ENCODE results near the gene TLR4.
A peak's percentile ranks its signal among the peaks of the same experiment; 100 is the strongest.

TLR4 gene

GRCh38 chr9:117715411-117715989, 11.3 kb downstream of the TLR4 start:
- DNase-seq: no peak

GRCh38 chr9:117718085-117718484, 13.9 kb downstream of the TLR4 start:
- peak; percentile 93 for DNase-seq

- DNase-seq: no peak
These were observed 14.5 kb downstream of the TLR4 start for GRCh38 chr9:117718701-117719100.

- peak; percentile 58 for DNase-seq
These were observed 15.1 kb downstream of the TLR4 start for GRCh38 chr9:117719161-117719920.

- no peak for DNase-seq
These were observed 15.9 kb downstream of the TLR4 start for GRCh38 chr9:117720066-117720465.

- DNase-seq: no peak
These were observed 16.4 kb downstream of the TLR4 start for GRCh38 chr9:117720555-117720954.

- DNase-seq: no peak
These were observed 16.8 kb downstream of the TLR4 start for GRCh38 chr9:117720987-117721386.

- DNase-seq: no peak
These were observed 18.0 kb downstream of the TLR4 start for GRCh38 chr9:117722108-117722761.

- DNase-seq: peak; percentile 47
These were observed 19.9 kb downstream of the TLR4 start for GRCh38 chr9:117723986-117724625.

GRCh38 chr9:117725426-117725887, 21.3 kb downstream of the TLR4 start:
- DNase-seq: peak; percentile 85

GRCh38 chr9:117729375-117729774, 25.2 kb downstream of the TLR4 start:
- no peak for DNase-seq

- no peak for DNase-seq
These were observed 28.3 kb downstream of the TLR4 start for GRCh38 chr9:117732494-117732893.

GRCh38 chr9:117733465-117733864, 29.3 kb downstream of the TLR4 start:
- no peak for DNase-seq

GRCh38 chr9:117734082-117734481, 29.9 kb downstream of the TLR4 start:
- DNase-seq: no peak

- DNase-seq: no peak
These were observed 30.5 kb downstream of the TLR4 start for GRCh38 chr9:117734523-117735314.

GRCh38 chr9:117737721-117738226, 33.6 kb downstream of the TLR4 start:
- DNase-seq: no peak

- DNase-seq: no peak
These were observed 35.0 kb downstream of the TLR4 start for GRCh38 chr9:117739206-117739605.

GRCh38 chr9:117739624-117740347, 35.6 kb downstream of the TLR4 start:
- no peak for DNase-seq

- no peak for DNase-seq
These were observed 37.9 kb downstream of the TLR4 start for GRCh38 chr9:117742131-117742530.

- DNase-seq: peak; percentile 18
These were observed 40.2 kb downstream of the TLR4 start for GRCh38 chr9:117744369-117744768.

GRCh38 chr9:117744856-117745389, 40.7 kb downstream of the TLR4 start:
- peak; percentile 39 for DNase-seq
